OCI-LY7 (cell line): ENCODE data around the gene TBX6. TPM values are rescaled to one million over a fixed set of nuclear protein-coding genes. Genes with fewer than 3 reads are reported as not detected.

Experiments used
- BruUV-seq: library from RNA; stranded (reverse); fragments of 400-500 nt; replicated peaks from 2 replicates; lab custom pipeline; 2021; lab: Mats Ljungman, UMichigan
- CTCF ChIA-PET: fragments of 300-600 bp; sonication (Branson Sonifier 250); formaldehyde crosslinking; loops from one replicate; lab custom pipeline; 2022; ENCODE audit warnings: antibody characterized with exemption; ENCODE audit not compliant: unreplicated experiment; lab: Charles Lee
- POLR2A ChIA-PET: fragments of 300-600 bp; sonication (Branson Sonifier 250); formaldehyde crosslinking; loops from one replicate; lab custom pipeline; 2022; ENCODE audit warnings: antibody characterized with exemption; lab: Charles Lee
- DNase-seq: peaks from one replicate; pipeline ENCODE4 v3.0.0-alpha.2; 2015; ENCODE audit warnings: low spot score
- H2AFZ ChIP-seq: fragments of 200-600 bp; sonication (generic), shearing (Covaris generic); 2 replicates; pipeline ENCODE4 v1.6.1; 2014; ENCODE audit warnings: mild to moderate bottlenecking, antibody characterized with exemption, low read length, moderate library complexity
- H3K27ac ChIP-seq: fragments of 200-600 bp; sonication (generic); 2 replicates; pipeline ENCODE4 v1.5.1; 2014; ENCODE audit warnings: mixed run types, low read depth, mild to moderate bottlenecking, moderate library complexity, low read length, inconsistent platforms; ENCODE audit not compliant: poor library complexity, severe bottlenecking
- H3K36me3 ChIP-seq: fragments of 200-600 bp; sonication (generic); 2 replicates; pipeline ENCODE4 v1.6.1; 2014; ENCODE audit warnings: mild to moderate bottlenecking, antibody characterized with exemption, low read length, moderate library complexity, mixed read lengths; ENCODE audit not compliant: insufficient read depth
- H3K4me1 ChIP-seq: fragments of 200-600 bp; sonication (generic); 2 replicates; pipeline ENCODE4 v1.5.1; 2014; ENCODE audit warnings: mild to moderate bottlenecking, low read length; ENCODE audit not compliant: insufficient read depth, poor library complexity, severe bottlenecking
- H3K4me2 ChIP-seq: fragments of 200-600 bp; sonication (generic); 2 replicates; pipeline ENCODE4 v1.6.1; 2014; ENCODE audit warnings: mild to moderate bottlenecking, low read length
- H3K4me3 ChIP-seq: fragments of 200-600 bp; sonication (generic); 2 replicates; pipeline ENCODE4 v1.5.1; 2014; ENCODE audit warnings: mild to moderate bottlenecking, low read depth, low read length; ENCODE audit not compliant: poor library complexity, severe bottlenecking
- H3K79me2 ChIP-seq: fragments of 200-600 bp; sonication (generic); 2 replicates; pipeline ENCODE4 v1.6.1; 2016; ENCODE audit warnings: low read depth, mild to moderate bottlenecking, low read length, moderate library complexity, mixed read lengths; ENCODE audit not compliant: insufficient read depth
- H3K9me2 ChIP-seq: fragments of 200-600 bp; sonication (generic); 2 replicates; pipeline ENCODE4 v1.6.1; 2016; ENCODE audit warnings: mild to moderate bottlenecking, low read length, mixed read lengths; ENCODE audit not compliant: insufficient read depth
- H3K9me3 ChIP-seq: fragments of 200-600 bp; sonication (generic); 2 replicates; pipeline ENCODE4 v1.6.1; 2014; ENCODE audit warnings: mild to moderate bottlenecking, mixed run types, low read length, mixed read lengths
- H4K20me1 ChIP-seq: fragments of 200-600 bp; sonication (generic); 2 replicates; pipeline ENCODE4 v1.6.1; 2014; ENCODE audit warnings: mild to moderate bottlenecking, antibody characterized with exemption, low read length, moderate library complexity, mixed read lengths; ENCODE audit not compliant: insufficient read depth
- CTCF ChIP-seq: fragments of 200-600 bp; sonication (generic); conservative IDR thresholded peaks from 2 replicates; pipeline ENCODE4 v1.5.1; 2014; ENCODE audit warnings: mild to moderate bottlenecking, antibody characterized with exemption, low read length, moderate library complexity, mixed read lengths
- EZH2phosphoT487 ChIP-seq: fragments of 200-600 bp; sonication (generic); IDR thresholded peaks from 2 replicates; pipeline ENCODE4 v1.6.1; 2018; ENCODE audit warnings: low read depth, borderline replicate concordance, mild to moderate bottlenecking, mixed run types, antibody characterized with exemption, low read length, moderate library complexity, mixed read lengths
- intact Hi-C: fragments of 100-400 bp; cut with micrococcal nuclease; formaldehyde crosslinking; loops from one replicate; pipeline ENCODE4 v1.10.0; 2022; ENCODE audit not compliant: unreplicated experiment
- total RNA-seq, 2 experiments: library from RNA; depleted of rRNA in 1 of 2; stranded (reverse); fragments of >200 nt in 1 of 2; shearing (Covaris generic) in 1 of 2; gene quantifications; 2 replicates each; pipeline ENCODE4 v1.2.3, GENCODE V29; 2014 to 2022

Gene TBX6
- total RNA-seq, 2 experiments from 2014 or later: 1.4 to 3.7 TPM

GRCh38 chr16:30108059-30108850 is 16.5 kb upstream of the TBX6 start:
- Histone ChIP-seq H3K9me2 (no peaks in the 10 kb centered on the region), H3K4me2 (no peak overlapping the region), H3K79me2 (no peaks in the 10 kb centered on the region), H3K36me3 (no peaks in the 10 kb centered on the region), H3K4me1 (peaks cover 4% of the 10 kb centered on the region), H4K20me1 (no peaks in the 10 kb centered on the region), H3K9me3 (no peaks in the 10 kb centered on the region), H3K27ac (no peak overlapping the region), H3K4me3 (no peak overlapping the region), H2AFZ (no peak overlapping the region)
- CTCF ChIA-PET: no interaction called here
- no TSS peak for BruUV-seq
- no peak for TF ChIP-seq EZH2phosphoT487
- TF ChIP-seq CTCF: no peak
- intact Hi-C loops: no loop called here
- no peak for DNase-seq
- POLR2A ChIA-PET: no interaction called here

GRCh38 chr16:30104492-30104891 is 12.8 kb upstream of the TBX6 start:
- H3K4me3 ChIP-seq: no peak overlapping the region
- no peak overlapping the region for H3K27ac ChIP-seq
- H2AFZ ChIP-seq: no peak overlapping the region
- no peaks in the 10 kb centered on the region for H3K9me2 ChIP-seq
- intact Hi-C loops: no loop called here
- ChIA-PET POLR2A (interaction anchor here (0.5 kb wide), 1 partner anchor 30 kb away, joined by 3 read pairs; no protein-coding TSS in a partner anchor), CTCF (no interaction called here)
- no peaks in the 10 kb centered on the region for H3K36me3 ChIP-seq
- H3K4me2 ChIP-seq: no peak overlapping the region
- no peaks in the 10 kb centered on the region for H3K79me2 ChIP-seq
- no TSS peak for BruUV-seq
- H3K4me1 ChIP-seq: no peaks in the 10 kb centered on the region
- no peaks in the 10 kb centered on the region for H4K20me1 ChIP-seq
- no peak for DNase-seq
- no peaks in the 10 kb centered on the region for H3K9me3 ChIP-seq
- TF ChIP-seq CTCF: no peak
- TF ChIP-seq EZH2phosphoT487: no peak

- no peaks in the 10 kb centered on the region for H3K79me2 ChIP-seq
- BruUV-seq: no TSS peak
- DNase-seq: no peak
- H3K4me2 ChIP-seq: no peak overlapping the region
- TF ChIP-seq CTCF (no peak), EZH2phosphoT487 (no peak)
- H3K4me1 ChIP-seq: no peaks in the 10 kb centered on the region
- intact Hi-C loops: no loop called here
- ChIA-PET CTCF (no interaction called here), POLR2A (interaction anchor here (0.5 kb wide), 1 partner anchor 30 kb away, joined by 3 read pairs; no protein-coding TSS in a partner anchor)
- no peak overlapping the region for H3K27ac ChIP-seq
- H3K9me3 ChIP-seq: no peaks in the 10 kb centered on the region
- no peaks in the 10 kb centered on the region for H3K9me2 ChIP-seq
- H3K36me3 ChIP-seq: no peaks in the 10 kb centered on the region
- H4K20me1 ChIP-seq: no peaks in the 10 kb centered on the region
- H2AFZ ChIP-seq: no peak overlapping the region
- no peak overlapping the region for H3K4me3 ChIP-seq
These were observed 12.4 kb upstream of the TBX6 start for GRCh38 chr16:30104090-30104489.
